Measurements from ENCODE around the gene KIF21A.
A peak's percentile ranks its signal among the peaks of the same experiment; 100 is the strongest.

KIF21A gene

DNA sequence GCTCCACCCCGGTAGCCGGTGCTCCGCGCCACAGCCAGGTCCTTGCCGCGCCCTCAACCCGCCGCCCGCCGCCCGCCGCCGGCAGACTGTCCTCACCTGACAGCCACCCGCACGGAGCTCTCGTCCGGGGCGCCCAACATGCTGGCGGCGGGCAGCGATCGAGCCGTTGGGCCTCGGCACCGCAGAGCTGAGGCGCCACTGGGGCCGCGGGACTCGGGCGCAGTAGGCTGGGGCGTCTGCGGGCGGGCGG, 164 bp downstream of the KIF21A start:
- H3K27ac ChIP-seq = peak overlapping the region; percentile 94
- no peak for TF ChIP-seq ZFX (IDR thresholded peaks at IDR 0.05; ENCODE audit: borderline replicate concordance)
- TF ChIP-seq, protein P1, sequence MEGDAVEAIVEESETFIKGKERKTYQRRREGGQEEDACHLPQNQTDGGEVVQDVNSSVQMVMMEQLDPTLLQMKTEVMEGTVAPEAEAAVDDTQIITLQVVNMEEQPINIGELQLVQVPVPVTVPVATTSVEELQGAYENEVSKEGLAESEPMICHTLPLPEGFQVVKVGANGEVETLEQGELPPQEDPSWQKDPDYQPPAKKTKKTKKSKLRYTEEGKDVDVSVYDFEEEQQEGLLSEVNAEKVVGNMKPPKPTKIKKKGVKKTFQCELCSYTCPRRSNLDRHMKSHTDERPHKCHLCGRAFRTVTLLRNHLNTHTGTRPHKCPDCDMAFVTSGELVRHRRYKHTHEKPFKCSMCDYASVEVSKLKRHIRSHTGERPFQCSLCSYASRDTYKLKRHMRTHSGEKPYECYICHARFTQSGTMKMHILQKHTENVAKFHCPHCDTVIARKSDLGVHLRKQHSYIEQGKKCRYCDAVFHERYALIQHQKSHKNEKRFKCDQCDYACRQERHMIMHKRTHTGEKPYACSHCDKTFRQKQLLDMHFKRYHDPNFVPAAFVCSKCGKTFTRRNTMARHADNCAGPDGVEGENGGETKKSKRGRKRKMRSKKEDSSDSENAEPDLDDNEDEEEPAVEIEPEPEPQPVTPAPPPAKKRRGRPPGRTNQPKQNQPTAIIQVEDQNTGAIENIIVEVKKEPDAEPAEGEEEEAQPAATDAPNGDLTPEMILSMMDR (IDR thresholded peaks at IDR 0.05) = no peak

DNA sequence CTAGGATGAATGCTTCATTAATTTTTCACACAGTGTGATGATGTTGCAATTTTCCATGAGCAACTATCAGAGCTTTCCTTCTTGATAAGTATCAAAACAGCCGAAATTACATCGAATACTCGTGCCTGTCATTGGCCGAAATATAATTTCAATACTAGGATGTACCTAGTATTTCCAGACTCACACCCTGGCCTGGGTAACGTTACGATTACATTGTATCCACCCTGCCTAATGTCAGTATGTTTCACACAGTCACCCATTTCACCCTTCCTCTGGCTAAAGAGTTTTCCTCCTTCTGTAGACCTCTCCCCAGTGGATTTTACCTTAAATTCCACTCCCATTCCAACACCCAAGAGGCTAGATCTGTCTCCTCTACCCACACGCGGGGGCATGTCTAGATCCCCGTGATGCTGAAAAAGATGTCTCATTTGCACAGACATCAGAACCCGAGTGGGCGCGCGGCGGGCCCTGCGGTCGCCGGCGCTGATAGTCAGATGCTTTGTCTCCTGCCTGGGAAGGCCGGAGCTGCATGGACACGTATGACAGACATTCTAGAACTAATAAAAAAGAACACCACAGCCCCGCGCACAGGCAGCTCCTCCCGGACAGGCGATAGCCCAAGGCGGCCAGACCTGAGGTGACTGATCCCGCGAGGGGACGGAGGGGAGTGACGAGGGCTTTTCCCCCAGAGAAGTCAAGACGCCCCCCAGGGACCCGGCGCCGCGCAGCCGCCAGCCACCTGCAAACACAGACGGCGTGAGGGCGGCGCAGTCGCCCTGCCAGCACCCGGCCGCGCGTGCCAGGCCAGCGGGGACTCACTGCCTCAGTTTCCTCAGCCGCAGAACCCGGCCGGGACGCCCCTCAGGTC, 723 bp downstream of the KIF21A start:
- TF ChIP-seq, protein P1 (IDR thresholded peaks at IDR 0.05) = no peak
- TF ChIP-seq ZFX (IDR thresholded peaks at IDR 0.05; ENCODE audit: borderline replicate concordance) = no peak
- H3K27ac ChIP-seq = peak overlapping the region; percentile 94

DNA sequence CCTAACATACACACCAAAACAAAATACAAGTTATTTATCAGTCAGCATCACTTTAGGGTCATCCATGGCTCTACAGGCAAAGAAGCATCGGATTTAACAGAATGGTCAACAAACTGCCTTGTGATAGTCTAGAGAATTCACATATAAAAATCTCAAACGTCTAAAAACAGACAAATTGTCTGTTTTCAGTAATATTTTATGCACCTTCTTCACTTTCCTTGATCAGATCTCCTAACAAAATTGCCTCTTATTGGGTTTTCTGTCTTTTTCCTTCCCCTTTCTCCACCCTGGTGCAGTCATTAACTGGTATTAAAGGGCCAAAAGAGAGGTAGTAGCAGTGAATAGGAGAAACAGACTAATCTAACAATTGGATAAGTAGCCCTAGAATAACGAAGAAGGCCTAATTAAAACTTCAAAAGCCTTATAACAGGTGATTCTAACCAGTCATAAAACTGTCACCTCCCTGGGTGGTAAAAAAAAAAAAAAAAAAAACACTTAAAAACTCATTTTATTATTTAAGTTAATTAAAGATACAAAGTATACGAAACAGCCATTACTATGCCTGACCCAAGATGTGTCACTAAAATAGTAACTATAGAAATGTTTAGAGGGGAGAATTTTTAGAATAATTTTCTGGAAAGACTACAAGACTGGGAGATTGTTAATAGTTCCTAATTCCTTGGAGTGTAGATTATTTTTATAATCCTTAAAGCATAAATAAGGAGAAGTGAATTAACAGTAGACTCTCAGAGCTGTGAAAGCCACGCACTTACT, 1.5 kb downstream of the KIF21A start:
- H3K27ac ChIP-seq = peak overlapping the region; percentile 94
- TF ChIP-seq ZFX (IDR thresholded peaks at IDR 0.05; ENCODE audit: borderline replicate concordance) = no peak
- TF ChIP-seq, protein P1 (IDR thresholded peaks at IDR 0.05) = no peak

DNA sequence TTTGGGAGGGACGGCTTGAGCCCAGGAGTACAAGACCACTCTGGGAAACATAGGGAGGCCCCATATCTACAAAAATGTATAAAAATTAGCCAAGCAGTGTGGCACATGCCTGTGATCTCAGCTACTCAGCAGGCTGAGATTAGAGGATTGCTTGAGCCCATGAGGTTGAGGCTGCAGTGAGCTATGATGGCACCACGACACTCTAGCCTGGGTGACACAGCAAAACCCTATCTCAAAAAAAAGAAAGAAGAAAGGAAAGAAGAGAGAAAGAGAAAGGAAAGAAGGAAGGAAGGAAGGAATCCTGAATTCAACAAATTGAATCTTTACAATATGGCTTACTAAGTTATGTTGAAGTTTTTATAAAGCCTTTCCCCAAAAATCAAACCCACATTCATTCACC, 2.1 kb downstream of the KIF21A start:
- TF ChIP-seq ZFX (IDR thresholded peaks at IDR 0.05; ENCODE audit: borderline replicate concordance) = no peak
- TF ChIP-seq, protein P1 (IDR thresholded peaks at IDR 0.05) = no peak
- H3K27ac ChIP-seq = no peak overlapping the region

DNA sequence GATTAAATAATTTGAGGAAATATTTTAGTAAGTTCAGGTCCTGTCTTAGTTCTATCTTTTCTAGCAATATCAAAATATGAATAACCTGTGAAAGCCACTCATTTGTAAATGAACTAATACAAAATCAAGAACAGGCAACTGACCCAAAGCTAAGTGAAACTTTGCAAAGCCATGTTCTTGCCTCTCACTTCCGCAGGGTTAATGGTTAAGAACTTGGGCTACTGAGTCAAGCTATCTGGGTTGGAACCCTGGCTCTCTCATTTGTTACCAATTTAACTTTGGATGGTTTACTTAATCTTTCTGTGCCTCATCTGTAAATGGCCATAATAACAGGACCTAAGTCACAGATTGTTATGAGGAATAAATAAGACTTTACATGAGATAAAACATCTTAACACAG, 2.8 kb downstream of the KIF21A start:
- TF ChIP-seq ZFX (IDR thresholded peaks at IDR 0.05; ENCODE audit: borderline replicate concordance) = no peak
- TF ChIP-seq, protein P1 (IDR thresholded peaks at IDR 0.05) = no peak
- H3K27ac ChIP-seq = no peak overlapping the region

DNA sequence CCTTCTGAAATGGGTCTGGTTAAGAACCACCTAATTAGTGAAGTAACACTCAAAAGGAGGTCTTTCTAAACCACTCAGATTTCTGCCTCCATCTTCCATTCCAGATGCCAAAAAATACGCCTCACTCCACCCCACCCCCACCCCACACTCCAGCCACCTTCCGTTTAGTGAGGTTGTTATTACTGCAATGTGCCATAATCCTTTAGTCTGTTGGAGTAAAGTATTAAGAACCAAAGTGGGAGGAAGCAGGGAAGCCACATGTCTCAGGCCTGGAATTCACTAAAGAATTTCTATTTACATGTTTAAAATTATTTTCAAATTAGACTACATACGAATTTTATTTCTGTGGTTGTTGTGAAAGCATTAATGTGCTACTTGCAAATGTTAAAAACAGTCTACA, 7.4 kb downstream of the KIF21A start:
- TF ChIP-seq, protein P1 (IDR thresholded peaks at IDR 0.05) = no peak
- no peak for TF ChIP-seq ZFX (IDR thresholded peaks at IDR 0.05; ENCODE audit: borderline replicate concordance)
- no peak overlapping the region for H3K27ac ChIP-seq

DNA sequence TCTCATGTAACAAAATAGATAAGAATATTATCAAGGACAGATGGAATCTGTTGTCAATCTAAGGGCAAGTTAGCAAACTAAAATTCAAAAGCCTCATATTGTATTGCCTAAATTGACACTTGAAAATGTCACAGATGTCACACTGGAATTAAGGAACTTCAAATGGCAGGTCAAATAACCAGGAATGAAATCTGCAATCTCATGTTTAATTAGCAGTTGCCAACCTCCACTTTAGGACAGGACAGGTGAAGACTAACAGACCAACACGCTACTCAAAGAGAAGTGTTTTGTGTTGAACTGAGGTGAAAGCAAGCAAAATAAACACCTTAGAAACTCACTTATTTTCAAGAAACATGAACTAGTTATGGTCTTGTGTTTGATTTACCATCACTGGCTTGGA, 11.1 kb downstream of the KIF21A start:
- TF ChIP-seq ZFX (IDR thresholded peaks at IDR 0.05; ENCODE audit: borderline replicate concordance) = no peak
- TF ChIP-seq, protein P1 (IDR thresholded peaks at IDR 0.05) = no peak
- H3K27ac ChIP-seq = no peak overlapping the region

Data from 22Rv1 (cell line).